ENCODE results near the gene APOL1. TPM values are rescaled to one million over a fixed set of nuclear protein-coding genes. Genes with fewer than 3 reads are reported as not detected.

APOL1 gene
- total and polyA plus RNA-seq, 2 donors (not counting 1 experiment from before 2014, with no cell fraction given) = 3.3 to 11.2 TPM

GRCh38 chr22:36206255-36206654 lies 46.7 kb upstream of the APOL1 start:
- Histone ChIP-seq H4K20me1 (ENCODE audit: control insufficient read depth, insufficient read depth, low read length, poor library complexity, severe bottlenecking) (no peaks in the 10 kb centered on the region), H3K9me3 (ENCODE audit: control extremely low read depth in 1 of 3, control insufficient read depth in 2 of 3, insufficient read depth in 1 of 3, low read length in 2 of 3) (peaks cover 1 to 9% (median 9%) of the 10 kb centered on the region in 3 donors), H3K36me3 (replicated peaks in 1 of 2; ENCODE audit: control extremely low read depth in 1 of 2, control insufficient read depth in 1 of 2, extremely low read depth in 1 of 2, insufficient read depth in 2 of 2, low read length in 1 of 2) (no peaks in the 10 kb centered on the region), H3K79me2 (ENCODE audit: control insufficient read depth, insufficient read depth, low read length) (no peaks in the 10 kb centered on the region), H3K27me3 (replicated peaks in 1 of 4; ENCODE audit: control extremely low read depth in 1 of 4, control insufficient read depth in 3 of 4, insufficient read depth in 4 of 4, low read length in 3 of 4) (no peaks in the 10 kb centered on the region), H3K4me2 (replicated peaks; ENCODE audit: low read depth, low read length, poor library complexity, severe bottlenecking) (no peak overlapping the region), H3K27ac (ENCODE audit: low read length in 2 of 2) (no peak overlapping the region), H3K4me3 (ENCODE audit: control extremely low read depth in 1 of 5, extremely low read depth in 1 of 5, insufficient read depth in 1 of 5, low read depth in 2 of 5, low read length in 4 of 5) (no peak overlapping the region), H2AFZ (ENCODE audit: insufficient read depth, low read depth, low read length, poor library complexity, severe bottlenecking) (no peak overlapping the region), H3K4me1 (ENCODE audit: control insufficient read depth in 2 of 2, insufficient read depth in 2 of 2, low read length in 2 of 2) (peaks cover 14 to 27% of the 10 kb centered on the region in 2 donors), H3K9ac (ENCODE audit: low read length) (no peak overlapping the region)
- Mint-ChIP-seq H3K27me3 (peaks cover 11% of the 10 kb centered on the region), H3K9me3 (ENCODE audit: insufficient read depth) (no peaks in the 10 kb centered on the region), H3K27ac (no peak overlapping the region), H3K4me3 (no peak overlapping the region), H3K4me1 (peaks cover 37% of the 10 kb centered on the region)
- WGBS (ENCODE audit: insufficient coverage) = no CpG with 5 or more reads among the region's 1 CpG
- intact Hi-C loops (cut with micrococcal nuclease) = no loop called here
- TF ChIP-seq EZH2 (IDR thresholded peaks at IDR 0.05; ENCODE audit: borderline replicate concordance, insufficient read depth, low read depth, low read length, poor library complexity, severe bottlenecking) (no peak), CTCF (IDR thresholded peaks at IDR 0.05) (no peak)
- ChIA-PET CTCF (no interaction called here), POLR2A (no interaction called here)
- DNase-seq (no peak), ATAC-seq (ENCODE audit: low read depth) (no peak)

GRCh38 chr22:36208162-36208765 lies 44.7 kb upstream of the APOL1 start:
- Mint-ChIP-seq H3K4me1 (peaks cover 44% of the 10 kb centered on the region), H3K4me3 (no peak overlapping the region), H3K9me3 (ENCODE audit: insufficient read depth) (no peaks in the 10 kb centered on the region), H3K27me3 (peaks cover 2% of the 10 kb centered on the region), H3K27ac (no peak overlapping the region)
- WGBS (ENCODE audit: insufficient coverage) = no CpG with 5 or more reads among the region's 1 CpG
- ATAC-seq (ENCODE audit: low read depth) = no peak
- no peak for DNase-seq
- no peaks in the 10 kb centered on the region for H3K79me2 ChIP-seq (ENCODE audit: control insufficient read depth, insufficient read depth, low read length)
- no peaks in the 10 kb centered on the region for H4K20me1 ChIP-seq (ENCODE audit: control insufficient read depth, insufficient read depth, low read length, poor library complexity, severe bottlenecking)
- no peak overlapping the region for H2AFZ ChIP-seq (ENCODE audit: insufficient read depth, low read depth, low read length, poor library complexity, severe bottlenecking)
- ChIA-PET CTCF (interaction anchor here (1.4 to 1.7 kb wide), 2 partner anchors 93 to 278 kb away, joined by 3 to 5 read pairs; no protein-coding TSS in a partner anchor), POLR2A (no interaction called here)
- H3K4me2 ChIP-seq (replicated peaks; ENCODE audit: low read depth, low read length, poor library complexity, severe bottlenecking) = no peak overlapping the region
- intact Hi-C loops (cut with micrococcal nuclease) = no loop called here
- H3K9me3 ChIP-seq (ENCODE audit: control extremely low read depth in 1 of 3, control insufficient read depth in 2 of 3, insufficient read depth in 1 of 3, low read length in 2 of 3) = peaks cover 1 to 9% (median 9%) of the 10 kb centered on the region in 3 donors
- peaks cover 23 to 38% of the 10 kb centered on the region in 2 donors for H3K4me1 ChIP-seq (ENCODE audit: control insufficient read depth in 2 of 2, insufficient read depth in 2 of 2, low read length in 2 of 2)
- H3K27me3 ChIP-seq (replicated peaks in 1 of 4; ENCODE audit: control extremely low read depth in 1 of 4, control insufficient read depth in 3 of 4, insufficient read depth in 4 of 4, low read length in 3 of 4) = no peaks in the 10 kb centered on the region
- no peaks in the 10 kb centered on the region for H3K36me3 ChIP-seq (replicated peaks in 1 of 2; ENCODE audit: control extremely low read depth in 1 of 2, control insufficient read depth in 1 of 2, extremely low read depth in 1 of 2, insufficient read depth in 2 of 2, low read length in 1 of 2)
- H3K9ac ChIP-seq (ENCODE audit: low read length) = no peak overlapping the region
- H3K27ac ChIP-seq (ENCODE audit: low read length in 2 of 2) = no peak overlapping the region
- H3K4me3 ChIP-seq (ENCODE audit: control extremely low read depth in 1 of 5, extremely low read depth in 1 of 5, insufficient read depth in 1 of 5, low read depth in 2 of 5, low read length in 4 of 5) = no peak overlapping the region
- TF ChIP-seq EZH2 (IDR thresholded peaks at IDR 0.05; ENCODE audit: borderline replicate concordance, insufficient read depth, low read depth, low read length, poor library complexity, severe bottlenecking) = no peak
- TF ChIP-seq CTCF (IDR thresholded peaks at IDR 0.05) = no peak

Measured in B cell (primary cell).